ENCODE measurements around the gene RASSF5.

The RASSF5 gene

DNA sequence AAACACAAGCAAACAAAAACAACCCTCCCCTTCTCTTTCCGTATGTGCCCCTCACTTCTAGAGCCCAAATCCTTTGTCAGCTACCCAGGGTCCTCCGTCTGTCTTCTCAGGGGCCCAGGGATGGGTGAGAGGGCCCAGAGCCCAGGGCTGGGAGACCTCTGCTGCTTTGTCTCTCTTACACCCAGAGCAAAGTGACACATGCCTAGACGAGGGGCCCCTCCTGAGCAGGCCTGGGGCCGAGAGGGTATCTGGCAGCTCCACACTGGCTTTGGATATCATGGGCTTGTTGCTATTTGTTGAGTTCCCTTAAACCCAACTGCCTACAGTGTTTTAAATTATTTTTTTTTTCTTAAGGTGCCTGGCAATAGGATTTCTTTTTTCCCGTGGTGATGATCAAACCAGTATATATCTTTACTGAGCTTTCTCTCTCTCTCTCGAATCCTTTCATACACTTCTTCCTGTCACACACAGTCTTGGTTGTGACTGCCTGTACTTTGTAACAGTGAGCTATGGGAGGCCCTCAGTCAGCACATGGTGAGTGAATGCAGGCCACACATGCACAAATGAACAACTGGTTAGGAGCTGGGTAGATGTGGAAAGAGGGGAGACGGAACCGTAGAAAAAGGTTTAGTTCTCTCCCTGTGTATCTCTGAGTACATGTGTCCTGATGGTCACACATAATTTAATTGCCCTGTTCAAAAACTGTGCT is 14.5 kb downstream of the RASSF5 start:
- Histone ChIP-seq H3K79me2 (no peaks in the 10 kb centered on the region), H3K4me3 (ENCODE audit: low read depth, low read length) (no peak overlapping the region), H3K27me3 (ENCODE audit: control insufficient read depth, insufficient read depth, low read length) (no peaks in the 10 kb centered on the region), H2AFZ (no peak overlapping the region), H3K27ac (no peak overlapping the region), H3K9ac (no peak overlapping the region), H3K4me2 (ENCODE audit: low read length) (no peak overlapping the region), H3K36me3 (ENCODE audit: control insufficient read depth, insufficient read depth, low read length) (no peaks in the 10 kb centered on the region), H3K4me1 (no peaks in the 10 kb centered on the region), H3K9me3 (ENCODE audit: control insufficient read depth, low read length) (no peaks in the 10 kb centered on the region)
- TF ChIP-seq, protein P1, sequence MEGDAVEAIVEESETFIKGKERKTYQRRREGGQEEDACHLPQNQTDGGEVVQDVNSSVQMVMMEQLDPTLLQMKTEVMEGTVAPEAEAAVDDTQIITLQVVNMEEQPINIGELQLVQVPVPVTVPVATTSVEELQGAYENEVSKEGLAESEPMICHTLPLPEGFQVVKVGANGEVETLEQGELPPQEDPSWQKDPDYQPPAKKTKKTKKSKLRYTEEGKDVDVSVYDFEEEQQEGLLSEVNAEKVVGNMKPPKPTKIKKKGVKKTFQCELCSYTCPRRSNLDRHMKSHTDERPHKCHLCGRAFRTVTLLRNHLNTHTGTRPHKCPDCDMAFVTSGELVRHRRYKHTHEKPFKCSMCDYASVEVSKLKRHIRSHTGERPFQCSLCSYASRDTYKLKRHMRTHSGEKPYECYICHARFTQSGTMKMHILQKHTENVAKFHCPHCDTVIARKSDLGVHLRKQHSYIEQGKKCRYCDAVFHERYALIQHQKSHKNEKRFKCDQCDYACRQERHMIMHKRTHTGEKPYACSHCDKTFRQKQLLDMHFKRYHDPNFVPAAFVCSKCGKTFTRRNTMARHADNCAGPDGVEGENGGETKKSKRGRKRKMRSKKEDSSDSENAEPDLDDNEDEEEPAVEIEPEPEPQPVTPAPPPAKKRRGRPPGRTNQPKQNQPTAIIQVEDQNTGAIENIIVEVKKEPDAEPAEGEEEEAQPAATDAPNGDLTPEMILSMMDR (IDR thresholded peaks at IDR 0.05): no peak

DNA sequence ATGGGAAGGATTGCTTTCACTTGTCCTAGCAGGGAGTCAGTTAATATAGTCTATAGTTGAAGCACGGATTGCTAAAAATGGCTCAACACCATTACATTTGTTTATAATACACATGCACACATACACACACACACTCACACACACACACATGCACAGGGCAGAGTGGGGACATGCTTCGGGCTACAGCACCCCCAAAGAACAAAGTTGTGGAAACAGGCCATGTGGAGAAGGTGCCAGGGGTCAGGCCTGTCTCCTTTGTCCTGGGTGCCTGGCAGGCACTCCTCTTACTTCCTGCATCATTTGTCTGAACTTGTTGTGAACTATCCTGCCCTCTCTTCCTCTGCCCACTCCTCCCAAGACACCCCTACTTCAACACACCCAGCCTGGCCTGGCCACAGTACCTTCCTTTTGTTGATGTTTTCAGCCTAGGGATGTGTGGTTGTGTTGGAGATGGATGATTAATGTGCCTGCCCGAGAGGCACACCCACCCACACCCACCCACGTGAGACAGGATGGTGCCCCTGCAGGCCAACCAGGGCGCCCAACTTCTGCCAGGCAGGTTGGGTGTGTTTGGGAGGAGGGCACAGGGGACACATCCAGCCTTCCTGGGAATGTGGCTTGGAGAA is 17.5 kb downstream of the RASSF5 start:
- TF ChIP-seq, protein P1 (IDR thresholded peaks at IDR 0.05): no peak
- Histone ChIP-seq H3K4me3 (ENCODE audit: low read depth, low read length) (no peak overlapping the region), H3K79me2 (no peaks in the 10 kb centered on the region), H3K27ac (no peak overlapping the region), H2AFZ (no peak overlapping the region), H3K4me1 (no peaks in the 10 kb centered on the region), H3K4me2 (ENCODE audit: low read length) (no peak overlapping the region), H3K9ac (no peak overlapping the region), H3K36me3 (ENCODE audit: control insufficient read depth, insufficient read depth, low read length) (no peaks in the 10 kb centered on the region), H3K9me3 (ENCODE audit: control insufficient read depth, low read length) (no peaks in the 10 kb centered on the region), H3K27me3 (ENCODE audit: control insufficient read depth, insufficient read depth, low read length) (no peaks in the 10 kb centered on the region)

DNA sequence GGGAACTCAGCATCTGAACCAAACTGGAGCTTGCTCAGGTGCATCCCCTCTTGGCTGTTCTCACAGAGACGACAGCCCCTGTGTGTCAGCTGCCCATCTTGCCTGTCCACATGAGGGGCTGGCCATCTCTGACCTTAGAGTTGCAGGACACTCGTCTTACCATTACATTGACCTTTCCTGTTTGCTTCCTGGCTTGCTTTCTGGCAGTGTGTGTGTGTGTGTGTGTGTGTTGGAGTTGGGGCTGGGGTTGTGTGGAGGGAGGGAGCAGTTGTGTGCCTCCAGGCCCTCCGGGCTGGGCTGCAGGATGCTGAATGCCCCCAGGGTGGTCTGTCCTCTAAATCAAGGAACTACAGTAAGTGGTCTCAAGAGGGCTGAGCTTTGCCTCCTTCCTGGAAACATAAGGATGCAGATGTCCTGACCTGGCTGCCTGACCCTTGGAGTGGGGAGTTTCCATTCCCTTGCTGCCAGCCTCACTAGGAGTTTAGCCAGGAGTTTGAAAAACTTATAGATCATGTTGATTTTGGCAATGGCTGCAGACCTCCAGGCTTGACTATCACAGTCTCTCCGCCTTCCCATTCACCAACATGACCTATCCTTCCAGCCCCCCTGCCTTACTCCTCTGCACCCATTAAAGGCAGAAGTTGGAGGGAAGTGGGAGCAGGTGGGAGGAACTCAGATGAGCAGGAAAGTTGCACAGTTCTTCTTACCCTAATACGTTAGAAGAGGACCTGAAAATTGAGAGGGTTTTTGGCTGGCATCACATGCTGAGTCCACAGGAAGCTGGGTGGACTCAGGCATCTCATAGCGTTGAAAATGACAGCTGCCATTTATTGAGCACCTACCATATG is 19.0 kb downstream of the RASSF5 start:
- Histone ChIP-seq H3K27me3 (ENCODE audit: control insufficient read depth, insufficient read depth, low read length) (no peaks in the 10 kb centered on the region), H2AFZ (no peak overlapping the region), H3K27ac (no peak overlapping the region), H3K36me3 (ENCODE audit: control insufficient read depth, insufficient read depth, low read length) (no peaks in the 10 kb centered on the region), H3K4me1 (no peaks in the 10 kb centered on the region), H3K9me3 (ENCODE audit: control insufficient read depth, low read length) (no peaks in the 10 kb centered on the region), H3K79me2 (no peaks in the 10 kb centered on the region), H3K4me3 (ENCODE audit: low read depth, low read length) (no peak overlapping the region), H3K9ac (no peak overlapping the region), H3K4me2 (ENCODE audit: low read length) (no peak overlapping the region)
- TF ChIP-seq, protein P1 (IDR thresholded peaks at IDR 0.05): no peak

DNA sequence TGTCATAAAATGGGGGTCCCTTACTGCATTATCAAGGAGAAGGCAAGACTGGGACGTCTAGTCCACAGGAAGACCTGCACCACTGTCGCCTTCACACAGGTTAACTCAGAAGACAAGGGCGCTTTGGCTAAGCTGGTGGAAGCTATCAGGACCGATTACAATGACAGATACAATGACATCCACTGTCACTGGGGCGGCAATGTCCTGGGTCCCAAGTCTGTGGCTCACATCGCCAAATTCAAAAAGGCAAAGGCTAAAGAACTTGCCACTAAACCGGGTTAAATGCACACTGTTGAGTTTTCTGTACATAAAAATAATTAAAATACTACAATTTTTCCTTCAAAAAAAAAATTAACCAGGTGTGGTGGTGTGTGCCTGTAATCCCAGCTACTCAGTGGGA is 22.1 kb downstream of the RASSF5 start:
- H3K27me3 ChIP-seq (ENCODE audit: control insufficient read depth, insufficient read depth, low read length): no peaks in the 10 kb centered on the region
- TF ChIP-seq, protein P1 (IDR thresholded peaks at IDR 0.05): no peak
- H3K9ac ChIP-seq: no peak overlapping the region
- no peaks in the 10 kb centered on the region for H3K36me3 ChIP-seq (ENCODE audit: control insufficient read depth, insufficient read depth, low read length)
- no peak overlapping the region for H3K4me3 ChIP-seq (ENCODE audit: low read depth, low read length)
- H3K9me3 ChIP-seq (ENCODE audit: control insufficient read depth, low read length): no peaks in the 10 kb centered on the region
- H3K4me2 ChIP-seq (ENCODE audit: low read length): no peak overlapping the region
- H3K79me2 ChIP-seq: no peaks in the 10 kb centered on the region
- no peak overlapping the region for H3K27ac ChIP-seq
- no peak overlapping the region for H2AFZ ChIP-seq
- no peaks in the 10 kb centered on the region for H3K4me1 ChIP-seq
